GM23338 (cell line): ENCODE measurements around the gene TBL1XR1. TPM values are rescaled to one million over a fixed set of nuclear protein-coding genes. Genes with fewer than 3 reads are reported as not detected.

Source experiments
- ATAC-seq: fragments of 200-7000 bp; cut with Tn5 transposase; 3 replicates; pipeline ENCODE4 v1.9.1; 2020
- DNase-seq: peaks from one replicate; pipeline ENCODE4 v3.0.0-alpha.2; 2015; ENCODE audit warnings: low spot score
- H2AFZ ChIP-seq: fragments of 200-600 bp; sonication (generic); 2 replicates; pipeline ENCODE4 v1.8.0; 2016; ENCODE audit warnings: antibody characterized with exemption, mild to moderate bottlenecking, moderate library complexity
- H3F3A ChIP-seq: fragments of 200-600 bp; sonication (generic); replicated peaks from 2 replicates; pipeline ENCODE4 v1.8.0; 2017; ENCODE audit warnings: antibody characterized with exemption, mixed run types, low read depth
- H3K27ac ChIP-seq: fragments of 200-600 bp; sonication (generic); 2 replicates; pipeline ENCODE4 v1.6.1; 2016; ENCODE audit warnings: low read depth
- H3K27me3 ChIP-seq: fragments of 200-600 bp; sonication (generic); 2 replicates; pipeline ENCODE4 v1.8.0; 2016; ENCODE audit warnings: mild to moderate bottlenecking, mixed run types, moderate library complexity; ENCODE audit not compliant: insufficient read depth
- H3K36me3 ChIP-seq: fragments of 200-600 bp; sonication (generic); 2 replicates; pipeline ENCODE4 v1.8.0; 2016; ENCODE audit warnings: mild to moderate bottlenecking; ENCODE audit not compliant: insufficient read depth
- H3K4me1 ChIP-seq: fragments of 200-600 bp; sonication (generic); 2 replicates; pipeline ENCODE4 v1.8.0; 2016; ENCODE audit warnings: mild to moderate bottlenecking, moderate library complexity; ENCODE audit not compliant: insufficient read depth
- H3K4me2 ChIP-seq: fragments of 200-600 bp; sonication (generic); 2 replicates; pipeline ENCODE4 v1.7.1; 2017; ENCODE audit warnings: mixed run types
- H3K4me3 ChIP-seq: fragments of 200-600 bp; sonication (generic); 2 replicates; pipeline ENCODE4 v1.6.1; 2016; ENCODE audit warnings: mixed run types
- H3K79me2 ChIP-seq: fragments of 200-600 bp; sonication (generic); replicated peaks from 2 replicates; pipeline ENCODE4 v1.8.0; 2017; ENCODE audit warnings: mild to moderate bottlenecking; ENCODE audit not compliant: insufficient read depth
- H3K9me2 ChIP-seq: fragments of 200-600 bp; sonication (generic); 2 replicates; pipeline ENCODE4 v1.8.0; 2017; ENCODE audit not compliant: insufficient read depth
- H4K20me1 ChIP-seq: fragments of 200-600 bp; sonication (generic); replicated peaks from 2 replicates; pipeline ENCODE4 v1.8.0; 2017; ENCODE audit warnings: mild to moderate bottlenecking; ENCODE audit not compliant: insufficient read depth
- H3K27ac Mint-ChIP-seq: 2 replicates; pipeline ENCODE4 v1.8.0; 2020; ENCODE audit warnings: inconsistent platforms, mild to moderate bottlenecking, moderate library complexity, mixed read lengths
- H3K27me3 Mint-ChIP-seq: 3 replicates; pipeline ENCODE4 v1.8.0; 2022; ENCODE audit warnings: low read depth, mild to moderate bottlenecking, moderate library complexity, mixed read lengths, inconsistent platforms; ENCODE audit not compliant: insufficient read depth, poor library complexity
- H3K36me3 Mint-ChIP-seq: 3 replicates; pipeline ENCODE4 v1.8.0; 2021; ENCODE audit warnings: low read depth, mild to moderate bottlenecking, inconsistent platforms, moderate library complexity, mixed read lengths
- H3K4me1 Mint-ChIP-seq: 3 replicates; pipeline ENCODE4 v1.8.0; 2020; ENCODE audit warnings: mild to moderate bottlenecking, inconsistent platforms, mixed read lengths
- H3K4me3 Mint-ChIP-seq: 3 replicates; pipeline ENCODE4 v1.8.0; 2021; ENCODE audit warnings: moderate library complexity, mild to moderate bottlenecking, inconsistent platforms, mixed read lengths
- H3K9me3 Mint-ChIP-seq: 3 replicates; pipeline ENCODE4 v1.8.0; 2020; ENCODE audit warnings: moderate library complexity, mild to moderate bottlenecking, inconsistent platforms, mixed read lengths
- CREB1 ChIP-seq: fragments of 250-450 bp; sonication (Bioruptor Pico); IDR thresholded peaks from 2 replicates; pipeline ENCODE4 v1.5.0; 2020; ENCODE audit warnings: low read depth, mild to moderate bottlenecking, moderate library complexity
- EZH2 ChIP-seq: fragments of 200-600 bp; sonication (generic); IDR thresholded peaks from one replicate; pipeline ENCODE4 v1.8.0; 2017; ENCODE audit warnings: antibody characterized with exemption, mild to moderate bottlenecking, low read depth; ENCODE audit not compliant: unreplicated experiment
- EZH2phosphoT487 ChIP-seq: fragments of 200-600 bp; sonication (generic); IDR thresholded peaks from one replicate; pipeline ENCODE4 v1.8.1; 2018; ENCODE audit warnings: antibody characterized with exemption; ENCODE audit not compliant: unreplicated experiment
- JUNB ChIP-seq: IDR thresholded peaks from one replicate; pipeline ENCODE4 v1.6.1; 2016; ENCODE audit warnings: antibody characterized with exemption; ENCODE audit not compliant: unreplicated experiment
- NANOG ChIP-seq: IDR thresholded peaks from 2 replicates; pipeline ENCODE4 v1.6.1; 2016; ENCODE audit warnings: antibody characterized with exemption, borderline replicate concordance
- POLR2AphosphoS5 ChIP-seq: IDR thresholded peaks from 2 replicates; pipeline ENCODE4 v1.6.1; 2016; ENCODE audit warnings: antibody characterized with exemption, low read depth
- ZNF114 ChIP-seq: fragments of 250-450 bp; sonication (Bioruptor Pico); IDR thresholded peaks from 2 replicates; pipeline ENCODE4 v1.5.0; 2020; ENCODE audit warnings: mild to moderate bottlenecking, moderate library complexity
- ZNF462 ChIP-seq: fragments of 250-450 bp; sonication (Bioruptor Pico); IDR thresholded peaks from 2 replicates; pipeline ENCODE4 v1.5.0; 2020; ENCODE audit warnings: mild to moderate bottlenecking, moderate library complexity
- polyA plus RNA-seq: library from polyadenylated mRNA; unstranded; fragments of >200 nt; fragmentation: Nextera tagmentation; extraction: Ambion mirVana; gene quantifications from 2 replicates; pipeline ENCODE4 v1.2.1, GENCODE V29; 2016
- total RNA-seq: library from RNA; depleted of rRNA; stranded (reverse); fragments of >200 nt; shearing (Covaris generic); gene quantifications from 2 replicates; pipeline ENCODE4 v1.2.3, GENCODE V29; 2014

The TBL1XR1 gene
- total and polyA plus RNA-seq, 2 experiments from 2014 or later: 49.6 to 122 TPM

DNA sequence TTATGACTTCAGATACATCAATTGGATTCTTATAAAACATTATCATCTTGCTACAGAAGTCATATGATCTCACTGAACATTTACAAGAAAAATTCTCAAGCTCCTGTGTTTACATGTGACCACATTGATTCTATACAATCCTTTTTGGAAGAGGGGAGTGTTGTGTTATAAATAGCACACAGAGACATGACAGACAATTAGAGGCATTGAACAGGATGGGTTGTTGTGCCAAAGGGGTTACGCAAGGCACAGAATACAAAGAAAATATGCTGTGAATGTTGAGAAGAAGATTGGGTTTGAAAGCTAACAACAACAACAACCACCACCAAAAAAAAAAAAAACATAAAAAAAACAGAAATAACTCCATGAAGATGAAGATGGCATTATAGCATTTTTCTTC is 32.5 kb upstream of the TBL1XR1 start:
- no peaks in the 10 kb centered on the region for H3K79me2 ChIP-seq
- no peaks in the 10 kb centered on the region for H3K4me1 ChIP-seq
- H4K20me1 ChIP-seq: no peaks in the 10 kb centered on the region
- peaks cover 28% of the 10 kb centered on the region for H3K9me3 Mint-ChIP-seq
- no peaks in the 10 kb centered on the region for H3K27me3 ChIP-seq
- no peak overlapping the region for H2AFZ ChIP-seq
- ATAC-seq (no peak), DNase-seq (no peak)
- peaks cover 21% of the 10 kb centered on the region for H3K36me3 Mint-ChIP-seq
- H3F3A ChIP-seq: no peaks in the 10 kb centered on the region
- no peak overlapping the region for H3K4me2 ChIP-seq
- H3K4me3 ChIP-seq: no peak overlapping the region
- TF ChIP-seq CREB1 (CRISPR knock-in tag) (no peak), POLR2AphosphoS5 (no peak), NANOG (no peak), ZNF114 (CRISPR knock-in tag) (no peak), EZH2 (no peak), EZH2phosphoT487 (no peak), ZNF462 (CRISPR knock-in tag) (no peak), JUNB (no peak)
- H3K4me3 Mint-ChIP-seq: no peak overlapping the region
- peaks cover 6% of the 10 kb centered on the region for H3K36me3 ChIP-seq
- H3K27ac ChIP-seq: no peak overlapping the region
- H3K27ac Mint-ChIP-seq: no peak overlapping the region
- no peaks in the 10 kb centered on the region for H3K9me2 ChIP-seq
- no peaks in the 10 kb centered on the region; the same call in 2 of the 3 replicates for H3K4me1 Mint-ChIP-seq
- peaks cover 2% of the 10 kb centered on the region for H3K27me3 Mint-ChIP-seq
